Small intestine (tissue), 7 donors: ENCODE measurements around the gene NUP85. TPM values are rescaled to one million over a fixed set of nuclear protein-coding genes. Genes with fewer than 3 reads are reported as not detected.
"Not testable (repeated sequence)": the region's sequence is repeated elsewhere in the genome, so short reads cannot be mapped to it uniquely, and the experiment has no call there.

Experiments
- DNase-seq, 2 donors: peaks; one replicate each; pipeline versions ENCODE4 v3.0.0 to v3.0.0-alpha.2; 2013
- FAIRE-seq: peaks from 2 replicates; lab custom pipeline; 2012; peaks lifted over from hg19 to GRCh38; lab: Jason Lieb, UNC
- H3K27ac ChIP-seq, 3 donors: one replicate each; pipeline ENCODE4 v1.5.1; 2013; ENCODE audit warnings: low read length in 2 of 3, mild to moderate bottlenecking in 2 of 3, control low read depth in 1 of 3, inconsistent platforms in 1 of 3, low read depth in 1 of 3, moderate library complexity in 1 of 3
- H3K27me3 ChIP-seq, 3 donors: one replicate each; pipeline ENCODE4 v1.6.1; 2013; ENCODE audit warnings: low read length in 3 of 3, inconsistent platforms in 1 of 3; ENCODE audit not compliant: control insufficient read depth in 3 of 3, insufficient read depth in 3 of 3
- H3K36me3 ChIP-seq, 3 donors: one replicate each; pipeline ENCODE4 v1.6.1; 2013; ENCODE audit warnings: low read length in 3 of 3, inconsistent platforms in 1 of 3, low read depth in 1 of 3, mild to moderate bottlenecking in 1 of 3, moderate library complexity in 1 of 3; ENCODE audit not compliant: control insufficient read depth in 3 of 3, insufficient read depth in 2 of 3
- H3K4me1 ChIP-seq, 3 donors: one replicate each; pipeline ENCODE4 v1.6.1; 2013; ENCODE audit warnings: low read length in 2 of 3, inconsistent platforms in 1 of 3, low read depth in 1 of 3, mild to moderate bottlenecking in 1 of 3, moderate library complexity in 1 of 3; ENCODE audit not compliant: control insufficient read depth in 3 of 3, insufficient read depth in 2 of 3
- H3K4me3 ChIP-seq, 3 donors: one replicate each; pipeline ENCODE4 v1.5.1; 2013; ENCODE audit warnings: low read length in 3 of 3, control low read depth in 1 of 3, inconsistent platforms in 1 of 3, low read depth in 1 of 3, mild to moderate bottlenecking in 1 of 3, moderate library complexity in 1 of 3
- H3K9me3 ChIP-seq, 2 donors: one replicate each; pipeline ENCODE4 v1.6.1; 2013; ENCODE audit warnings: low read depth in 1 of 2, low read length in 1 of 2; ENCODE audit not compliant: control insufficient read depth in 2 of 2, insufficient read depth in 1 of 2
- WGBS, 3 donors: extraction: QIAGEN DNeasy Blood & Tissue Kit; methylation state at CpG; one replicate each; pipeline ENCODE4 v1.1.7; 2013; 5-methylcytosine and 5-hydroxymethylcytosine counted together
- polyA plus RNA-seq, 4 donors: library from polyadenylated mRNA; stranded (reverse) in 3 of 4; unstranded in 1 of 4; fragments of 200-250 nt in 3 of 4; fragments of 120-200 nt in 1 of 4; gene quantifications; one replicate each; pipeline versions ENCODE4 v1.2.1 to v1.2.3, GENCODE V29; 2013
- donor health status: healthy with polysubstance abuse.
- donor health status: control.
- donor health status: control.
- donor health status: Bipolar disorder and iron deficiency.
- donor health status: healthy.

Gene NUP85
- polyA plus RNA-seq, 4 donors: 39.4 to 49.6 (median 44.5) TPM

DNA sequence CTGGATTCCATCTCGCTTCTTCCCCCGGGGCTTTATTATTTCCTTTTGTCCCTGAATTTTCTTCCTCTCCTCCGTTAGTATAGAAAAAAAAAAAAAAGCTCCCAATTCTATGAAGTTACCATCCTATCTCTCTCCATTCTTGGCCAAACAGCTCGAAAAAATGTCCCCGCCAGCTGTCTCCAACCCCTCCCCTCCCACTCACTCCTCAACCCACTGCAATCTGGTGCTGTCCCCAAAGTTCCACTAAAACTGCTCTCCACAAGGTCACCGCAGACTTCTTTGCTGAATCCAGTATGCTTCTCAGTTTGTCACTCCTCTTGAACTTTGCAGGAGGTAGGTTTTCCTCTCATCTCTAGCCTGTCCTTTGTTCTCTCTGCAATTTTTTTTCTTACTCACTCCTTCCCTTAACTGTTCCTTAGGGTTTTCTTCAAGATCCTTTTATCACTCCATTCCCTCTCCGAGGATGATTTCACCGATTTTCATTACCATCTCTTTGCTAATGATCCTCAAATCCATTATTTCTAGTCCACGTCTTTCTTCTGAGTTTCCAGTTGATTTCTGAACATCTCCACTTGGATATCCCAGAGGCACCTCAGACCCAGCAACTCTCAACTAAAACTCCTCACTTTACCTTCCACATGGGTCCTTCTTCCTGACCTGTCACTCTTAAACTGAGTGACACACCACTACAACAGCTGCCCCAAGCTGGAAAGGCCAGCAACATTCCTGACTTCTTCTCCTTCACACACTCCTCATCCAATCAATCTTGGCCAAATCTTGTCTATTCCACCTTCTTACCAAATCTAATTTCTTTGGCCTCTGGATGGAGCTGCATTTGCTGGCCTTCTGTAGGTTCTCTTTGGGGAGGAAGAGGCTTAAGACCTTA lies 21.2 kb upstream of the NUP85 start:
- FAIRE-seq: no peak
- peak overlapping the region in 1 of 3 donors; percentile 100 for H3K27ac ChIP-seq

DNA sequence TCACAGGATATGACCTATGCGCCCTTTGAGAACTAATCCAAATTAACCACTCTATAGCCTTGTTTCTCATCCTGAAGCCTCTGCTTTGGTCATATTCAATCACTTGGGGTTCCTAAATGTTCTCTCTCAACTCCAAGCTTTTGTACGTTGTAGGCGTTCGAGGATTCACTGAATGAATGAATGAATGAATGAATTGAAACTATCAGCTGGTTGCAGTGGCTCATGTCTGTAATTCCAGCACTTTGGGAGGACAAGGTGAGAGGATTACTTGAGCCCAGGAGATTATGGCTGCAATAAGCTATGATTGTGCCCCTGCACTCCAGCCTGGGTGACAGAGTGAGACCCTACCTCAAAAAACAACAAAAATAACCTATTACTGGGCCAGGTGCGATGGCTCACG lies 16.9 kb upstream of the NUP85 start:
- WGBS, 3 donors: 89 to 90% (median 90%) methylated on average over 6 of the region's 6 CpGs
- DNase-seq (no peak), FAIRE-seq (no peak)
- Histone ChIP-seq H3K4me1 (no peaks in the 10 kb centered on the region), H3K27ac (no peak overlapping the region), H3K36me3 (no peaks in the 10 kb centered on the region), H3K9me3 (no peaks in the 10 kb centered on the region), H3K4me3 (no peak overlapping the region), H3K27me3 (no peaks in the 10 kb centered on the region)

More for the DNA sequence above, 21.2 kb upstream of the NUP85 start:
- Histone ChIP-seq H3K27me3 (no peaks in the 10 kb centered on the region), H3K9me3 (no peaks in the 10 kb centered on the region), H3K4me3 (no peak overlapping the region), H3K36me3 (peaks cover 0 to 13% (median 2%) of the 10 kb centered on the region in 3 donors), H3K4me1 (no peaks in the 10 kb centered on the region)
- WGBS, 3 donors: 93 to 97% (median 95%) methylated on average over 9 of the region's 9 CpGs
- no peak for DNase-seq

DNA sequence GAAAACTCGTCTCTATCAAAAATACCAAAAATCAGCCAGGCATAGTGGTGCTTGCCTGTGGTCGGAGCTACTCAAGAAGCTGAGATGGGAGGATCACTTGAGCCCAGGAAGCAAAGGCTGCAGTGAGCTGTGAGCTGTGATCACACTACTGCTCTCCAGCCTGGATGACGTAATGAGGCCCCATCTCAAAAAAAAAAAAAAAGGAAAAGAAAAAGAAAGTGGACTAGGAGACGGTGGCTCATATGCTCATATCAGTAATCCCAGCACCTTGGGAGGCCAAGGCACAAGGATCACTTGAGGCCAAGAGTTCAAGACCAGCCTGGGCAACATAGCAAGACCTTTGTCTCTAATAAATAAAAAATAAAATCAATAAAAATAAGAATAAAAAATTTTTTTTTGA lies 13.9 kb upstream of the NUP85 start:
- H3K27me3 ChIP-seq: no peaks in the 10 kb centered on the region
- FAIRE-seq: no peak
- H3K9me3 ChIP-seq: no peaks in the 10 kb centered on the region
- no peak overlapping the region for H3K27ac ChIP-seq
- H3K4me3 ChIP-seq: no peak overlapping the region
- H3K4me1 ChIP-seq: no peaks in the 10 kb centered on the region
- WGBS, 3 donors: 62 to 77% (median 67%) methylated on average over 4 of the region's 4 CpGs
- H3K36me3 ChIP-seq: no peaks in the 10 kb centered on the region
- peak in 1 of 2 donors; percentile 40 for DNase-seq

DNA sequence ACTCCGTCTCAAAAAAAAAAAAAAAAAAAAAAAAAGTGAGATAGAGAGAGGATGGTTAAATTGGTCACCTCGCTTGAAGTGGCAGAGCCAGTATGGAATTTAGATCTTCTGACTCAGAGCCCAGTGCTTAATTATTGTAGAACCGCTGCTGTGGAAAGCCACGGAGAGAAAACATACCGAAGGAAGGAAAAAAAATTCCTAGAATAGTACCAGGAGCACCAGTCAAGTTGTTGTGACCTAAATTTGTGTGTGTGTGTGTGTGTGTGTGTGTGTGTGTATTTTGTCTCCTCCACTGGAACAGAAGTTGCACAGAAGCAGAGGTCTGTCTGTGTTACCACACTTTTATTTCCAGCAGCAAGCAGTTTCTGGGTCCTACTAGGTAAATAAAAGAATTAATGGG lies 10.6 kb upstream of the NUP85 start:
- DNase-seq (no peak), FAIRE-seq (no peak)
- WGBS, 3 donors: 75 to 80% (median 80%) methylated on average over 4 of the region's 5 CpGs
- H3K4me1 ChIP-seq: no peaks in the 10 kb centered on the region
- no peak overlapping the region for H3K4me3 ChIP-seq
- no peaks in the 10 kb centered on the region for H3K36me3 ChIP-seq
- H3K9me3 ChIP-seq: no peaks in the 10 kb centered on the region
- no peak overlapping the region for H3K27ac ChIP-seq
- H3K27me3 ChIP-seq: no peaks in the 10 kb centered on the region

DNA sequence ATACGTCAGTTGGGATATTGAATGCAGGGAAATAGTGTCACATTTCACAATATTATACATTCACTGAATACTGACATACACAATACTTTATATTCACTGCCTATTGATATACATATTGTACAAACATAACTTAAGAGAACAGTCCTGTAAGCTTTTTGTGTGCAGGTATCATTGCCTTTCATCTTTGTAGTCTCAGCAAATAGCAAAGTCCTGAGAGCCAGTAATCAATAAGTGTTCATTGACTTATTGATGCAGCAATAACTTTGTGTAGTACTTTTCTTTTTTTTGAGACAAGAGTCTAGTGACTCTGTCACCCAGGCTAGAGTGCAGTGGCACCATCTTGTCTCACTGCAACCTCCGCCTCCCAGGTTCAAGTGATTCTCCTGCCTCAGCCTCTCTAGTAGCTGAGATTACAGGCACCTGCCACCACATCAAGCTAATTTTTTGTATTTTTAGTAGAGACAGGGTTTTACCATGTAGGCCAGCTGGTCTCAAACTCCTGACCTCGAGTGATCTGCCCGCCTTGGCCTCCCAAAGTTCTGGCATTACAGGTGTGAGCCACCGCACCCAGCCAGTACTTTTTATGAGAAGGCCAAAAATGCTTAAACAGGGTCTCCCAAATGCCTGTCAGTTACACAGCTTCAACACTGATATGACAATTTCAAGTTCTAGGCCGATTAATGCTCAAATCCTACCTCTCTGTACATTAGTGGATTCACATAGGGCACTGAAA lies 5.4 kb upstream of the NUP85 start:
- Histone ChIP-seq H3K27me3 (no peaks in the 10 kb centered on the region), H3K27ac (no peak overlapping the region), H3K36me3 (no peaks in the 10 kb centered on the region), H3K4me1 (no peaks in the 10 kb centered on the region), H3K9me3 (no peaks in the 10 kb centered on the region), H3K4me3 (no peak overlapping the region)
- WGBS, 3 donors: 90 to 95% (median 93%) methylated on average over 6 of the region's 6 CpGs
- no peak for DNase-seq
- no peak for FAIRE-seq

DNA sequence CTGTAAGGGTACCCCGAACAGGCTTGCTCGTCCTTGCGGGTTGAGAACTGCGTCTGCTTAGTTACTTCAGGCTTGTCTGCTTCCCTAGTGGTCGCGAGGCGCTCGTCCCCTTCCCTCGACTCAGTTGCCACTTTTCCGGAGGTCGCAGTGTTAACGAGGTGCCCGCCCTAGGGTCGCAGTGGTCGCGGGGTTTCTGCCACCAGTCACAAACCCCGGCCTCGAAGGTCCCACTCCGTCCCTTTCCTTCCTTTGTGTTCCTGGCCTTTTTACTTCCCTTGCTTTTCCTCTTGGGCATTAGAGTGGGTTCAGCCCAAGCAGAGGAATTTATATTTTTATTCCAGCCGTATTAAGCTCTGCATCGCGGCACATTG lies 299 bp downstream of the NUP85 start:
- WGBS, 3 donors: 0 to 1% (median 1%) methylated on average over 22 of the region's 22 CpGs
- FAIRE-seq: no peak

DNA sequence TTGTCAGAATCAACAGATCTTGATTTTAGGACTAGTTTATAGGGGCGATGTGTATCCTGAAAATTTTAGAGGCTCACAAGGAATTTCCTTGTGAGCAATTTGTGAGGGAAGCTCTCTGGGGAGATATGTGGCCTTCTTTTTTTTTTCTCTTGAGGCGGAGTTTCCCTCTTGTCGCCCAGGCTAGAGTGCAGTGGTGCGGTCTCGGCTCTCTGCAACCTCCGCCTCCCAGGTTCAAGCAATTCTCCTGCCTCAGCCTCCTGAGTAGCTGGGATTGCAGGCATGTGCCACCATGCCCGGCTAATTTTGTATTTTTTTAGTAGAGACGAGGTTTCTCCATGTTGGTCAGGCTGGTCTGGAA lies 1.6 kb downstream of the NUP85 start:
- H3K4me1 ChIP-seq: peaks cover 0 to 14% (median 0%) of the 10 kb centered on the region in 3 donors
- WGBS, 3 donors: 80 to 83% (median 83%) methylated on average over 8 of the region's 8 CpGs
- peaks cover 2 to 29% (median 9%) of the 10 kb centered on the region in 3 donors for H3K36me3 ChIP-seq
- H3K4me3 ChIP-seq: peak overlapping the region in 1 of 3 donors; percentile 77
- not testable (repeated sequence) for H3K27me3 ChIP-seq, FAIRE-seq, DNase-seq, H3K27ac ChIP-seq, H3K9me3 ChIP-seq

More for the DNA sequence above, 299 bp downstream of the NUP85 start:
- Histone ChIP-seq H3K27me3 (no peaks in the 10 kb centered on the region), H3K4me1 (peaks cover 0 to 14% (median 0%) of the 10 kb centered on the region in 3 donors), H3K27ac (peak overlapping the region; percentile 95 to 99 (median 96)), H3K36me3 (peaks cover 2 to 16% (median 6%) of the 10 kb centered on the region in 3 donors), H3K9me3 (no peaks in the 10 kb centered on the region), H3K4me3 (peak overlapping the region; percentile 77 to 97 (median 88))
- DNase-seq: no peak

DNA sequence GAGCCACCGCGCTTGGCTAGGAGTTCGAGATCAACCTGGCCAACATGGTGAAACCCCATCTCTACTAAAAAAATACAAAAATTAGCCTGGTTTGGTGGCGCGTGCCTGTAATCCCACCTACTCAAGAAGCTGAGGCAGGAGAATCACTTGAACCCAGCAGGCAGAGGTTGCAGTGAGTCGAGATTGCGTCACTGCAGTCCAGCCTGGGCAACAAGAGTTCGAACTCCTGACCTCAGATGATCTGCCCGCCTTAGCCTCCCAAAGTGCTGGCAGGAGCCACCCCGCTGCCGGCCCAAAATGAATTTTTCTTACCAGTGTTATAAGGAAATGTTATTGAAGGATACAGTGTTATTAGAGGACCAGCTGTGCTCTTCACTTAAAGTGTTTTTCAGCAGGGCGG lies 2.3 kb downstream of the NUP85 start:
- H3K4me1 ChIP-seq: peaks cover 0 to 14% (median 0%) of the 10 kb centered on the region in 3 donors
- H3K27me3 ChIP-seq: no peaks in the 10 kb centered on the region
- peaks cover 4 to 36% (median 9%) of the 10 kb centered on the region in 3 donors for H3K36me3 ChIP-seq
- peak overlapping the region in 2 of 3 donors; percentile 64 to 77 for H3K27ac ChIP-seq
- no peaks in the 10 kb centered on the region for H3K9me3 ChIP-seq
- H3K4me3 ChIP-seq: no peak overlapping the region
- FAIRE-seq (no peak), DNase-seq (no peak)
- WGBS, 3 donors: 61 to 77% (median 66%) methylated on average over 12 of the region's 12 CpGs
